ENCODE results near the gene GLB1L2.

GRCh38 chr11:134282121-134283045 is 49.4 kb upstream of the GLB1L2 start:
- TF ChIP-seq TAF1 (IDR thresholded peaks at IDR 0.05; ENCODE audit: low read depth) (no peak), RAD21 (IDR thresholded peaks at IDR 0.05; ENCODE audit: low read depth) (no peak), CEBPB (IDR thresholded peaks at IDR 0.05) (no peak), EP300 (IDR thresholded peaks at IDR 0.05; ENCODE audit: borderline replicate concordance) (no peak), TCF12 (IDR thresholded peaks at IDR 0.05; ENCODE audit: low read depth) (no peak), YY1 (IDR thresholded peaks at IDR 0.05; ENCODE audit: low read depth) (no peak), MAX (IDR thresholded peaks at IDR 0.05) (no peak), USF1 (IDR thresholded peaks at IDR 0.05) (no peak), REST (IDR thresholded peaks at IDR 0.05; ENCODE audit: low read depth) (no peak), FOXM1 (IDR thresholded peaks at IDR 0.05; ENCODE audit: borderline replicate concordance, low read depth) (no peak), EGR1 (IDR thresholded peaks at IDR 0.05) (no peak), NFIC (IDR thresholded peaks at IDR 0.05) (no peak), CREB1 (IDR thresholded peaks at IDR 0.05; ENCODE audit: low read depth) (no peak)

Measured in Ishikawa (cell line).